Stimulated activated CD8-positive, alpha-beta memory T cell treated with anti-CD3 and anti-CD28 coated beads, Interleukin-7, amount 100 ng/mL, for 48 hours (primary cell): ENCODE data around the gene DHX30.
"Not testable (repeated sequence)": the region's sequence is repeated elsewhere in the genome, so short reads cannot be mapped to it uniquely, and the experiment has no call there.

Experiments used
- DNase-seq, 2 donors: peaks; one replicate each; pipeline ENCODE4 v3.0.0-alpha.2; 2020; ENCODE audit warnings: low read depth in 1 of 2; ENCODE audit errors: extremely low read depth in 1 of 2

The DHX30 gene, protein sequence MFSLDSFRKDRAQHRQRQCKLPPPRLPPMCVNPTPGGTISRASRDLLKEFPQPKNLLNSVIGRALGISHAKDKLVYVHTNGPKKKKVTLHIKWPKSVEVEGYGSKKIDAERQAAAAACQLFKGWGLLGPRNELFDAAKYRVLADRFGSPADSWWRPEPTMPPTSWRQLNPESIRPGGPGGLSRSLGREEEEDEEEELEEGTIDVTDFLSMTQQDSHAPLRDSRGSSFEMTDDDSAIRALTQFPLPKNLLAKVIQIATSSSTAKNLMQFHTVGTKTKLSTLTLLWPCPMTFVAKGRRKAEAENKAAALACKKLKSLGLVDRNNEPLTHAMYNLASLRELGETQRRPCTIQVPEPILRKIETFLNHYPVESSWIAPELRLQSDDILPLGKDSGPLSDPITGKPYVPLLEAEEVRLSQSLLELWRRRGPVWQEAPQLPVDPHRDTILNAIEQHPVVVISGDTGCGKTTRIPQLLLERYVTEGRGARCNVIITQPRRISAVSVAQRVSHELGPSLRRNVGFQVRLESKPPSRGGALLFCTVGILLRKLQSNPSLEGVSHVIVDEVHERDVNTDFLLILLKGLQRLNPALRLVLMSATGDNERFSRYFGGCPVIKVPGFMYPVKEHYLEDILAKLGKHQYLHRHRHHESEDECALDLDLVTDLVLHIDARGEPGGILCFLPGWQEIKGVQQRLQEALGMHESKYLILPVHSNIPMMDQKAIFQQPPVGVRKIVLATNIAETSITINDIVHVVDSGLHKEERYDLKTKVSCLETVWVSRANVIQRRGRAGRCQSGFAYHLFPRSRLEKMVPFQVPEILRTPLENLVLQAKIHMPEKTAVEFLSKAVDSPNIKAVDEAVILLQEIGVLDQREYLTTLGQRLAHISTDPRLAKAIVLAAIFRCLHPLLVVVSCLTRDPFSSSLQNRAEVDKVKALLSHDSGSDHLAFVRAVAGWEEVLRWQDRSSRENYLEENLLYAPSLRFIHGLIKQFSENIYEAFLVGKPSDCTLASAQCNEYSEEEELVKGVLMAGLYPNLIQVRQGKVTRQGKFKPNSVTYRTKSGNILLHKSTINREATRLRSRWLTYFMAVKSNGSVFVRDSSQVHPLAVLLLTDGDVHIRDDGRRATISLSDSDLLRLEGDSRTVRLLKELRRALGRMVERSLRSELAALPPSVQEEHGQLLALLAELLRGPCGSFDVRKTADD

DNA sequence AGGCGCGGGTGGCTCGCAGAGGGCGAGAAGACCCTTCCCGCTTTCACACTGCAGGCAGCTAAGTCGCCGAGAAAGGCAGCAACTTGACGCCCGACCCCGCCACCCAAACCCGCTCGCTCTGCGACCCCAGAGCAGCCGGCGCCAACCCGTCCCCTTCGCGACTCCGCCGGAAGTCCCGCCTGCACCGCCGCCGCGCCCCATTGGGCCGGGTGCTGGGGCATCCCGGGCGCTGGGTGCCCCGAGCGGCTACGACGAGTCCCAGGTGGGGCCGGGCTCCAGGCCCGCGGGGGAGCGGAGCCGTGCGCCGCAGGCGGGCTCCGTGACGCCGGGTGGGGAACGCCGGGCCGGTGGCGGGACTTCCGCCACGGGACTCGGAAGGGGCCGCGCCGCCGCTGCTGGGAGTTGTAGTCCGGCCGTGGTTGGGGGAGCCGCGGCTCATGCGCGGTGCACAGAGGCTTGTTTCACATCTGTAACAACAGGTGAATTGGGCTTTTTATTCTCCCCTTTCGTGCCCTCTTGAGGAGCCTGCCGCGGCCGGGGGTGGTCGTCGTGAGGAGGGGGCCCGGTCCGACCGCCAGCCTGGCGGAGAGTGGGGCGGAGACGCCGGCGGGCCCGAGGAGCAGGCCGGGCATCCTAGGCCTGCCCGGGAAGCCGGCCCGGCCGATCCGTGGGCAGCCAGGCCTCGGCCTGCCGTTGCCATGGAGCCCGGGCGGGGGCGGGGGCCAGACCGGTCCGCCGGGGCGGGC is at the start of gene DHX30:
DHX30 (plus strand) TSS at position 405 of the 746 bp plus-strand sequence. CDS start 7,546 bp downstream, outside the sequence.
- peak; percentile 78 to 80 for DNase-seq

DNA sequence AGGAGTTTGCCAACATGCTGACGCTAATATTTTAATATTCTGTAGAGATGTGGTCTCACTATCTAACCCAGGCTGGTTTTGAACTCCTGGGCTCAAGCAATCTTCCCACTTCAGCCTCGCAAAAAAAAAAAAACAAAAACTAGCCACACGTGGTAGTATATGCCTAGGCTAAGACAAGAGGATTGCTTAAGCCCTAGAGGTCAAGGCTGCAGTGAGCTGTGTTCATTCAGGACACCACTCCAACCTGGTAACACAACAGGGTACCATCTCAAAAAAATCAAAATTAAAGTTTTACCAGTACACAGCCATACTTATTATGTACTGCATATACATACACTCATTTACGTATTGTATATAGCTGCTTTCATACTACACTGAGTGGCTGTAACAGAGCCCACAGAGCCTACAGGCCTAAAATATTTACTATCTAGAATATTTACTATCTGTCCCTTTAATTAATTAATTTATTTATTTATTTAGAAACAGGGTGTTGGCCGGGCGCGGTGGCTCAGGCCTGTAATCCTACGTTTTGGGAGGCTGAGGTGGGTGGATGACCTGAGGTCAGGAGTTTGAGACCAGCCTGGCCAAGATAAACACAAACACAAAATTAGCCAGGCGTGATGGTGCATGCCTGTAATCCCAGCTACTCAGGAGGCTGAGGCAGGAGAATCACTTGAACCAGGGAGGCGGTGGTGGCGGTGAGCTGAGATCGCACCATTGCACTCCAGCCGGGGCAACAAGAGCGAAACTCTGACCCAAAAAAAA is 44.5 kb upstream of the DHX30 start:
- no peak for DNase-seq

DNA sequence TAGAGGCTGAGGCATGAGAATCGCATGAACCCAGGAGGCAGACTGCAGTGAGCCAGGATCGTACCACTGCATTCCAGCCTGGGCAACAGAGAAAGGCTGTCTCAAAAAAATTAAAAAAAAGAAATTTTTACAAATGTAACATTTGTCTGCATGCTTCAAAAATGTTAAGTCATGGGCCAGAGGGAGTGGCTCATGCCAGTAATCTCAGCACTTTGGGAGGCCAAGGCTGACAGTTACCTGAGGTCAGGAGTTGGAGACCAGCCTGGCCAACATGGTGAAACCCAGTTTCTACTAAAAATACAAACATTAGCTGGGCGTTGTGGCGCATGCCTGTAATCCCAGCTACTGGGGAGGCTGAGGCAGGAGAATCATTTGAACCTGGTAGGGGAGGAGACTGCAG is 42.7 kb upstream of the DHX30 start:
- not testable (repeated sequence) for DNase-seq

- no peak for DNase-seq
Observed at GRCh38 chr3:47761046-47761445, 41.9 kb upstream of the DHX30 start.

- DNase-seq: no peak
Observed at GRCh38 chr3:47762233-47762632, 40.7 kb upstream of the DHX30 start.

- no peak for DNase-seq
Observed at GRCh38 chr3:47766186-47766585, 36.8 kb upstream of the DHX30 start.

- no peak for DNase-seq
Observed at GRCh38 chr3:47772047-47772446, 30.9 kb upstream of the DHX30 start.

DNA sequence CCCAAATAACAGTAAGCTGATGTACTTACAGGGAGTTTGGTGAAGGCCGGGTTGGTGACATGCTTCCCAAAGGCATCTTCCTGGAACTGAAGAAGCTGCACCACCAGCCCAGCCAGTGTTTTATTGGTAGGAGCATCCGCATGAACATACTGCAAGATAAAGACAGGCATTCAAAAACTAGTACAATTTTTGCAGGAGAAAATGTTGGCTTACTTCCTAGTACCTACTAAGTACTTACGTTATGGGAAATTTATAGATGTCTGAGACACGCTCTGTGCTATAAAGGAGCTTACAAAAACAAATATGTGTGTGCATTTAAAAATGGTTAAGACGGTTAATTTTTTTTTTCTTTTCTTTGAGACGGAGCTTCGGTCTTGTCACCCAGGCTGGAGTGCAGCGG is 30.1 kb upstream of the DHX30 start:
- DNase-seq: no peak

DNA sequence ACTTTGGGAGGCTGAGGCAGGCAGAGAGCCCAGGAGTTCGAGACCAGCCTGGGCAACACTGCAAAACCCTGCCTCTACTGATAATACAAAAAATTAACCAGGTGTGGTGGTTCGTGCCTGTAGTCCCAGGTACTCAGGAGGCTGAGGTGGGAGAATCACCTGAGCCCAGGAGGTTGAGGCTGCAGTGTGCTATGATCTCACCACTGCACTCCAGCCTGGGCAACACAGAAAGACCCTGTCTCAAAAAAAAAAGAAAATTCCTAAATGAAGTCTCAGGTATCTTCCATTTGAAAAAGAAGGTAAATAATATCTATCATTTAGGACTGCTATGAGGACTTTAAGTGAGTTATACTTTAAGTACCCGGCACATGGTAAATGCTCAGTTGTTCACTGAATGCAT is 24.2 kb upstream of the DHX30 start:
- no peak for DNase-seq

GRCh38 chr3:47780741-47781684 is 21.9 kb upstream of the DHX30 start:
- DNase-seq: no peak

GRCh38 chr3:47781685-47782445 is 21.1 kb upstream of the DHX30 start, which contains the start of gene SMARCC1:
TSS of gene SMARCC1 (minus strand) at chr3:47781893. CDS start at chr3:47781797, 96 bp downstream.
- peak; percentile 97 for DNase-seq

DNA sequence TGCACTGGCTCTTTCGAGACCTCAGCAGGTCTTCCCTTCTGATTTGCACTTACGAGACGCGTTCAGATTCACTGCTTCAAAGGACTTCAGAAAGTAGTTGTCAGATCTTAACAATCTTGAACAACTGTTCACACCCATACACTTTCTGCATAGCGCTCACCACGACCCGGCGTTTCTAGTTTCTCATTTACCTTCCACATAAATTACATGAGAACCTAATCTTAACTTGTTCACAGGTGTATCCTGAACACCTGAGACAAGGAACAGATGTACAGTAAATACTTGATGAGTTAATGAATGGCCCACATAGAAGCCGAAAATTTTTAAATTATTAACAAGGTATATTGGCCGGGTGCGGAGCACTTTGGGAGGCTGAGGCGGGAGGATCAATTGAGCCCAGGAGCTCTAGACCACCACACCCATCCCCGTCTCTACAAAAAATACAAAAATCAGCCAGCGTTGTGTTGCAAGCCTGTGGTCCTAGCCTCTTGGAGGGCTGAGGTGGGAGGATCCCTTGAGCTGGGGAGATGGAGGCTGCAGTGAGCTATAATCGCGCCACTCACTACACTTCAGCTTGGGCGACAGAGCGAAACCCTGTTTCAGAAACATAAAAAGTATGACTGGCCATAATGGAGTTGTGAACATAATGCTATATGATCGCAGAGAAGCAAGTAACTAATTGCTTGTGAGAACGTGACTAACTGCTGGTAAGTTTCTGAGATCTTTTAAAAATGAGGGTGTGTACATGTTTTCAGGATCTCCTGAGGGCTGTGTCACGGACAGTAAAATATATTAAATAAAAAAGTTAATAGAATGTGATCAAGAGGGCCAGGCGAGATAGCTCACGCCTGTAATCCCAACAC is 20.3 kb upstream of the DHX30 start:
- no peak for DNase-seq

- no peak for DNase-seq
Observed at GRCh38 chr3:47783673-47784072, 19.3 kb upstream of the DHX30 start.

DNA sequence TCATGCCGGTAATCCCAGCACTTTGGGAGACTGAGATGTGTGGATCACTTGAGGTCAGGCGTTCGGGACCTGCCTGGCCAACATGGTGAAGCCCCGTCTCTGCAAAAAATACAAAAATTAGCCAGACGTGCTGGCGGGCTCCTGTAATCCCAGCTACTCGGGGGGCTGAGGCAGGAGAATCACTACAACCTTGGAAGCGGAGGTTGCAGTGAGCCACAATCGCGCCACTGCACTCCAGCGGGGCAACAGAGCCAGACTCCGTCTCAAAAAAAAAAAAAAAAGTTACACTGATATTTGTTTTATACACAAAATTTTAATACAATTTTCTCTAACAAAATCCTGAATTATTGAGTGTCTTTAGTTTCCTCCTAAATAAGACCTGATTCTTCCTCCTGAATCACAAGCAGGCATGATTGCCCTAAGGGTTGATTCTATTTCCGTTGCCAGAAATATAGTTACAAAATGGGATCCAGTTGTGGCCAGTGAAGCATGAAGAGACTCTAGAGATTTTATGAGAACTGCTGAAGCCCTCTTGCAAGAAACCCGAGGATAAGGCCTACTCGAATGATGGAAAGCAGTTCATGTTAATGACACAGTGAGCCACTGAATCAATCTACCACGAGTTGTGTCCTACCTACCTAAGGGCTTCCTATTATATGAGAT is 11.6 kb upstream of the DHX30 start:
- no peak for DNase-seq

DNA sequence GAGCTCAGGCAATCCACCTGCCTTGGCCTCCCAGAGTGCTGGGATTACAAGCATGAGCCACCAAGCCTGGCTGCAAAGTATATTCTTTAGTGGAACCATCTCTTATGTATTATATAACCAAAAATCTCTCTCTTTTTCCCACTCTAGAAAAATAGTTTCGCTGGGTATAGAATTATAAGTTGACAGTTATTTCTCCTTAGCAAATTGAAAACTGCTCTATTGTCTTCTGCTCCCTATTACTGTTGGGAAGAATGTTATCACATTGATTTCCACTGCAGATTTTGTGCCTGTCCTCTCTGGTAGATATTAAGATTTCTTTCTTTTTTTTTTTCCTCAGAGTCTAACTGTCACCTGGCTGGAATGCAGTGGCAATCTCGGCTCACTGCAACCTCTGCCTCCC is 10.2 kb upstream of the DHX30 start:
- no peak for DNase-seq

DNA sequence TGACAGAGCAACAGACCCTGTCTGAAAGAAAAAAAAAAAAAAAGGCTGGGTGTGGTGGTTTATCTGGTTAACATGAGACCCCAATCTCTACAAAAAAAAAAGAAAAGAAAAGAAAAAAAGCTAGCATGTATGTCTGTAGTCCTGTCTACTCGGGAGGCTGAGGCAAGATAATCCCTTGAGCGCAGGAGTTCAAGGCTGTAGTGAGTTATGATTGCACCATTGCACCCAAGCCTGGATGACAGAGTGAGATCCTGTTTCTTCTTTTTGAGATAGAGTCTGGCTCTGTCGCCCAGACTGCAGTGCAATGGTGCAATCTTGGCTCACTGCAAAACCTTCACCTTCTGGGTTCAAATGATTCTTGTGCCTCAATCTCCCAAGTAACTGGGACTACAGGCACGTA is 8.4 kb upstream of the DHX30 start:
- no peak for DNase-seq
